GM19395 (cell line): ENCODE measurements around the gene NTRK1.

Source experiments
- ATAC-seq: cut with Tn5 transposase; IDR thresholded peaks from one replicate; pipeline ENCODE4 v1.9.1; 2021; ENCODE audit warnings: mild to moderate bottlenecking, moderate library complexity; ENCODE audit not compliant: unreplicated experiment

Gene NTRK1

DNA sequence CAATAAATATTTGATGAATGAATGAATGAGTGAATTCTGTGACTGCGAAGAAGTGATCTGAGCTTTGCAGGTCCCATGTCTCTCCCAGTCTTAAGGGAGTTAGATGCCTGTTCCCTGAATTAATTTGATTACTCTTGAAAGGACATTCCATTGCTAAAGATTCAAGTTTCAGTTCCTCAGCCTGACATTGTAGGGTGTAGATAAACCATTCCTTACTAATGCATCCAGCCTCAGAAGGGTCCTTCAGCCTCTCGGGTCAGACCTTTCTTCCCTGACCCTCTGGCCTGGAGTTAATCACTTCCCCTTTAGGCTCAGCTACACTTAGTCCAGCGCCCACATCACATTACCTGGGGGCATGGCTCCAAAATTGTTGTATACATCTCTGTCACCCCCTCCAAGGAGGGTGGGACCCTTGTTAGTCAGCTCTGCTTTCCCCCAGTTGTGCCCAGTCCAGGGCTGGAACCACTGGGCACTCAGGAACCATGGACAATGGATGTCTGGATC, 4.3 kb upstream of the NTRK1 start:
- ATAC-seq = no peak

- ATAC-seq = no peak
Measured at GRCh38 chr1:156857532-156857931, 3.1 kb upstream of the NTRK1 start.

DNA sequence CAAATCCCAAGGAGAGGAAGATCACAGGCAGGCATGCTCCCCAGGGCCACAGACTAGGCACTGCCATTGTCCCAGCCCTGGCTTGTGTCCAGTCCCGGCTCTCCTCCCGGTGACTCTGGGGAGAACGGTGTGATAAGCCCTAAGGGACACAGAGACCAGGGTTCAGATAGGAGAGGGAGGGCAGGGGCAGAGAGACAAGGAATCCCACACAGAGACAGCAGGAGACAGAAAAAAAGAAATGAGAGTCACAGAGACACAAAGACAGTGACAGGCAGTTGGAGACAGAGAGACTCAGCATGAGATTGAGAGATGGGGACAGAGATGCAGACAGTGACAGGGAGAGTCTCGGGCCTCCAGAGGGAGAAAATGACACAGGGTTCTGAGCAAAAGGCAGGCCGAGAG, 2.1 kb upstream of the NTRK1 start:
- ATAC-seq = no peak

DNA sequence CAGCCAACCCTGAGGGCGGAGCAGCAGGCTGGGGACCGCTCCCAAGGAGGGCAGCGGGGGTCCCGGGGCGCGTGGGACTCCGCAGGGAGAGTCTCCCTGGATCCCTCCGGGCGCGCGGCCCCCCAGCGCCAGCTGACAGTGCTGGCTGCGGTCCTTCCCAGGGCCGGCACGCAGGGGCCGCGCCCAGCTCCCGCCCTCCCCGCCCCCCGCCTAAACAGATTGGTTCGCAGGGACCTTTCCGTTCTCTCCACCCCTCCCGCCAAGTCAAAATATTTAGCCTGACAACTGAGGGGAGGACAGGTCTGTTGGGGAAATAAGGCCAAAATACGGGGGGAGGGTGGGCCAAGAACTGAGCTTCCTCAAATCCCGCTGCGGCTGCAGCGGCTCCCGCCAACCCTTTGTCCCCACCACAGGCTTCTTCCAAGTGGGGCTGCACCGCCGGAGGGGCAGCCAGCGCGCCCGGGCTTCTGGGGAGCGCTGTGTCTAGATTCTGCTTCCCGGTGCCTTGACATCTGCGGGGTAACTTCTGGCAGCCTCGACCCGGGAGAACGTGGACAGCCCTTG, 1.6 kb upstream of the NTRK1 start, which contains the start of gene INSRR:
TSS of gene INSRR (minus strand) at position 159 of the 564 bp plus-strand sequence. CDS start 496 bp downstream, outside the sequence.
- no peak for ATAC-seq

- no peak for ATAC-seq
Measured at GRCh38 chr1:156859523-156860112, 1.0 kb upstream of the NTRK1 start.

DNA sequence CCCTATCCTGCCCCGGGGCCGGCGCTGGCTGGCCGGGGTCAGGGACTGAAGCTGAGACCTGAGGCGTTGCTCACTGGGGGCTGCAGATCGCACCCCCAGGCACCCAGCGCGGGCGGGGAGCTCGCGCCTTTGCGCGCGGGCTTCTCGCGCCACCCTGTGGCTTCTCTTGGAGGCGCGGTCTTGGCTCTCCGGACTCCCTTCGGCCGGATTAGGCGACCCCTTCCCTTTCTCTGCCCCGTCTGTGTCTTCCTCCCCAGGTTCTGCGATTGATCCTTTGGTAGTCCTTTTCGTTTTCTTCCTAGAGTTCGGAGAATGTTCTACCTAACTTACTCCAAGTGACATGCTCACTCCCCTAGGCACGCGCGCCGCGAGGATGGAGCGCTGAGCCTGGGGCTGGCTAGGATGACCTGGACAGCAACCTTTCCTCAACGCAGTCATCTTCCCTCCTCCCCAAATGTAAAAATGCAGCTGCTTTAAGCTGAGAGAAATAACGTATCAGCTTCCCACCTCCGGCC, 495 bp upstream of the NTRK1 start:
- no peak for ATAC-seq

GRCh38 chr1:156862584-156862983, 1.9 kb downstream of the NTRK1 start:
- ATAC-seq = no peak

GRCh38 chr1:156862997-156863599, 2.4 kb downstream of the NTRK1 start:
- no peak for ATAC-seq

- ATAC-seq = no peak
Measured at GRCh38 chr1:156863631-156864030, 3.0 kb downstream of the NTRK1 start.

GRCh38 chr1:156864796-156865195, 4.1 kb downstream of the NTRK1 start:
- ATAC-seq = no peak

- no peak for ATAC-seq
Measured at GRCh38 chr1:156865258-156865657, 4.6 kb downstream of the NTRK1 start.

- ATAC-seq = no peak
Measured at GRCh38 chr1:156865865-156866248, 5.2 kb downstream of the NTRK1 start.

DNA sequence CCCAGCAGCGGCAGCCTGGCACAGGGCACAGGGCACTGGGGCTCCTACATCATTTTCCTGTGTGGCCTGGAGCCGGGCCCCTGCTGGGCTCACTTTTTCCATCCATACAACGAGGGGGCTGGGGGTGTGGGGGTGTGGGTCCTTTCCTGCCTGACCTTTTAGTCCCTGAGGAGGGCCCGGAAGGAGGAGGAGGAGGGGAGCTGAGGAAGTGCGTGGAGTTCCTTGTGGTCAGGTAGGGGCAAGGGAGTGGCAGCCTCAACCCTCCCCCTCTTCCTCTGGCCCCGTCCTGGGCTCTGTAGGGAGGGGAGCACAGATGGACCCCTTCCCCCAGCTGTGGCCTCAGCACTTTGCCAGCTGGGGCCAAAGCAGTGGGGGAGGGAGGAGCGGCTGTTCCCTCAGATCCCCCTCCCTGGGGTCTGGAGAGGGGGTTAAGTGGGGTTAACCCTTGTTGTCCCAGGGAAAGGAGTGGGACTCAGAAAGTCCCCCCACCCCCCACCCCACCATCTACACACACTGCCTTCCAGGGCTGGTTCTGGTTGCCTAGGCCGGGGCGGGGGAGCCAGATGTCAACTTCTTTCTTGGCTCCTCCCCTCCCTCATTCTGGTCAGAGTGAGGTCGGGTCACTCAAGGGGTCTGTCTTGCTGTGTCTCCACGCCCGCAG, 5.7 kb downstream of the NTRK1 start:
- no peak for ATAC-seq

GRCh38 chr1:156868341-156868740, 7.7 kb downstream of the NTRK1 start:
- ATAC-seq = no peak

- no peak for ATAC-seq
Measured at GRCh38 chr1:156869455-156869854, 8.8 kb downstream of the NTRK1 start.

DNA sequence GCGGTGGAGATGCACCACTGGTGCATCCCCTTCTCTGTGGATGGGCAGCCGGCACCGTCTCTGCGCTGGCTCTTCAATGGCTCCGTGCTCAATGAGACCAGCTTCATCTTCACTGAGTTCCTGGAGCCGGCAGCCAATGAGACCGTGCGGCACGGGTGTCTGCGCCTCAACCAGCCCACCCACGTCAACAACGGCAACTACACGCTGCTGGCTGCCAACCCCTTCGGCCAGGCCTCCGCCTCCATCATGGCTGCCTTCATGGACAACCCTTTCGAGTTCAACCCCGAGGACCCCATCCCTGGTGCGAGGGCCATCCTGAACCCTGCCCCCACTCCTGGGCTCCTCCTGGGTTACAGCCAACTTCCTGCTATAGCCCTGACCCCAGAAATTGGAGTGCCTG, 13.0 kb downstream of the NTRK1 start:
- ATAC-seq = no peak

- ATAC-seq = no peak
Measured at GRCh38 chr1:156874142-156874541, 13.5 kb downstream of the NTRK1 start.

DNA sequence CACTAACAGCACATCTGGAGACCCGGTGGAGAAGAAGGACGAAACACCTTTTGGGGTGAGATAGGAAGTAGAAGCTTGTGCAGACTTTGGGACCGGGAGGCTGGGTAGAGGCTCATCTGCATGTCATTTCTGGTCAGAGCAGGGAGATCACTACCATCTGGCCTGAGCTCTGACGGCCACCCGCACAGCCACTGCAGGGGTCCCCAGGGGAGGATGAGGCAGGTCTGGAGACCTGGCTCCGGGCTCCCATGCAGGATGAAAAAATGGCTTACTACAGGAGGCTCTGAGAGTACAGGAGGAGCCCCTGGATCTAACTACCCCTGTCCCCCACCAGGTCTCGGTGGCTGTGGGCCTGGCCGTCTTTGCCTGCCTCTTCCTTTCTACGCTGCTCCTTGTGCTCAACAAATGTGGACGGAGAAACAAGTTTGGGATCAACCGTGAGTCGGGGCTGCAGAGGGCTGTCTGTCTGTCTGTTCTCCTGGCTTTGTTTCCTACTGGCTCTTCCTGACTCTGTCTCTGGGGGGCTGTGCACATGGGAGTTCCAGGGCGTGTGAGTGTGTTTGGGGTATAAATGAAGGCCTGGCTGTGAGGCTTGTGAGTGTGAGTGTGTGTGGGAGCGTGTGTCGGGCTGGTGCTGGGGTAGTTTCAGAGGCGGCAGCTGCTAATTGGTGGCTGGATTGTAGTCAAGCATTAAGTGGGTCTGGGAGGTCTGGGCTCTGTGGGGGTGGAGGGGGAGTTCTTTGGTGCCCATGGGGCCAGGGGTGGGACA, 14.1 kb downstream of the NTRK1 start:
- no peak for ATAC-seq

- no peak for ATAC-seq
Measured at GRCh38 chr1:156875341-156875615, 14.6 kb downstream of the NTRK1 start.

GRCh38 chr1:156876281-156876680, 15.6 kb downstream of the NTRK1 start:
- no peak for ATAC-seq
